HCT116 (cell line): ENCODE results near the gene MPHOSPH8. TPM values are rescaled to one million over a fixed set of nuclear protein-coding genes. Genes with fewer than 3 reads are reported as not detected.

ENCODE experiments used
- ATAC-seq: fragments of 200-7000 bp; cut with Tn5 transposase; 2 replicates; pipeline ENCODE4 v1.9.1; 2020; ENCODE audit warnings: mild to moderate bottlenecking, moderate library complexity
- BruUV-seq: library from RNA; stranded (reverse); fragments of 400-500 nt; replicated peaks from 2 replicates; lab custom pipeline; 2021; lab: Mats Ljungman, UMichigan
- CTCF ChIA-PET: fragments of 300-600 bp; sonication (Branson Sonifier 250); formaldehyde crosslinking; loops from one replicate; lab custom pipeline; 2021; ENCODE audit warnings: antibody characterized with exemption; lab: Charles Lee
- POLR2A ChIA-PET: fragments of 300-600, 350-600 bp; sonication (Branson Sonifier 250); formaldehyde crosslinking; loops from one replicate; lab custom pipeline; 2021; ENCODE audit warnings: antibody characterized with exemption; lab: Charles Lee
- RAD21 ChIA-PET, 2 experiments: fragments of 300-600 bp; sonication (Branson Sonifier 250); formaldehyde crosslinking; loops; one replicate each; lab custom pipeline; 2023; ENCODE audit warnings: low total read pairs in 2 of 2; ENCODE audit not compliant: uncharacterized antibody in 2 of 2, unreplicated experiment in 2 of 2, low non-redundant PET in 1 of 2; lab: Charles Lee
- DNase-seq: peaks from one replicate; pipeline ENCODE4 v3.0.0-alpha.2; 2010; ENCODE audit warnings: low read depth, low spot score
- H2AFZ ChIP-seq: fragments of 200-600 bp; shearing (Covaris generic), sonication (generic); 2 replicates; pipeline ENCODE4 v1.6.1; 2017; ENCODE audit warnings: low read depth, mixed run types, mixed read lengths, antibody characterized with exemption, low read length; ENCODE audit not compliant: poor library complexity, severe bottlenecking
- H3K27ac ChIP-seq: 2 replicates; pipeline ENCODE4 v1.5.1; 2012; ENCODE audit warnings: low read depth, low read length
- H3K27me3 ChIP-seq: fragments of 200-600 bp; sonication (generic); 2 replicates; pipeline ENCODE4 v1.6.1; 2016; ENCODE audit warnings: mixed run types, low read length, mixed read lengths; ENCODE audit not compliant: insufficient read depth
- H3K36me3 ChIP-seq, 2 experiments: fragments of 200-500 bp in 1 of 2; fragments of 200-600 bp in 1 of 2; sonication (Bioruptor generic) in 1 of 2; sonication (generic) in 1 of 2; 2 replicates each; pipeline versions ENCODE4 v1.5.1 to v1.6.1; 2014 to 2016; ENCODE audit warnings: low read length in 2 of 2, inconsistent platforms in 1 of 2, mixed read lengths in 1 of 2, mixed run types in 1 of 2; ENCODE audit not compliant: insufficient read depth in 2 of 2, control insufficient read depth in 1 of 2
- H3K4me1 ChIP-seq, 2 experiments: fragments of 200-600 bp in 1 of 2; sonication (generic) in 1 of 2; 2 replicates each; pipeline versions ENCODE4 v1.5.1 to v1.6.1; 2012 to 2017; ENCODE audit warnings: low read length in 2 of 2, inconsistent platforms in 1 of 2, mild to moderate bottlenecking in 1 of 2, mixed read lengths in 1 of 2, mixed run types in 1 of 2, moderate library complexity in 1 of 2; ENCODE audit not compliant: insufficient read depth in 2 of 2, control insufficient read depth in 1 of 2
- H3K4me2 ChIP-seq: fragments of 200-600 bp; sonication (generic); 2 replicates; pipeline ENCODE4 v1.6.1; 2017; ENCODE audit warnings: mixed run types, low read length, mixed read lengths
- H3K4me3 ChIP-seq, 2 experiments: fragments of 200-600 bp in 1 of 2; sonication (generic) in 1 of 2; replicated peaks in 1 of 2; 2 replicates each; pipeline ENCODE4 v1.5.1; 2011 to 2016; ENCODE audit warnings: low read length in 2 of 2, control low read depth in 1 of 2, low read depth in 1 of 2, mild to moderate bottlenecking in 1 of 2, mixed read lengths in 1 of 2, mixed run types in 1 of 2
- H3K79me2 ChIP-seq: fragments of 200-600 bp; sonication (generic); 2 replicates; pipeline ENCODE4 v1.6.1; 2017; ENCODE audit warnings: mild to moderate bottlenecking, mixed run types, low read length, moderate library complexity, mixed read lengths; ENCODE audit not compliant: insufficient read depth
- H3K9ac ChIP-seq: fragments of 200-600 bp; sonication (generic); 2 replicates; pipeline ENCODE4 v1.6.1; 2016; ENCODE audit warnings: low read length, mixed read lengths
- H3K9me2 ChIP-seq: fragments of 200-600 bp; sonication (generic), shearing (Covaris generic); 2 replicates; pipeline ENCODE4 v1.6.1; 2017; ENCODE audit warnings: mixed run types, mild to moderate bottlenecking, moderate library complexity; ENCODE audit not compliant: insufficient read depth
- H3K9me3 ChIP-seq, 2 experiments: fragments of 200-500 bp in 1 of 2; fragments of 200-600 bp in 1 of 2; sonication (Bioruptor generic) in 1 of 2; sonication (generic) in 1 of 2; 2 replicates each; pipeline ENCODE4 v1.6.1; 2014 to 2017; ENCODE audit warnings: low read length in 2 of 2, mixed read lengths in 2 of 2, inconsistent platforms in 1 of 2, low read depth in 1 of 2, mild to moderate bottlenecking in 1 of 2, mixed run types in 1 of 2, moderate library complexity in 1 of 2; ENCODE audit not compliant: control insufficient read depth in 1 of 2, insufficient read depth in 1 of 2
- H4K20me1 ChIP-seq: fragments of 200-600 bp; sonication (generic), shearing (Covaris generic); 2 replicates; pipeline ENCODE4 v1.6.1; 2017; ENCODE audit warnings: mixed run types, mild to moderate bottlenecking, moderate library complexity; ENCODE audit not compliant: insufficient read depth
- CEBPB ChIP-seq: IDR thresholded peaks from 2 replicates; pipeline ENCODE4 v1.6.1; 2012; ENCODE audit warnings: low read depth
- ELF1 ChIP-seq: IDR thresholded peaks from 2 replicates; pipeline ENCODE4 v1.6.1; 2012; ENCODE audit warnings: low read depth, borderline replicate concordance
- EZH2phosphoT487 ChIP-seq: fragments of 200-600 bp; IDR thresholded peaks from 2 replicates; pipeline ENCODE4 v1.6.1; 2018; ENCODE audit warnings: antibody characterized with exemption, borderline replicate concordance
- FOSL1 ChIP-seq: IDR thresholded peaks from 2 replicates; pipeline ENCODE4 v1.6.1; 2012; ENCODE audit warnings: low read depth
- POLR2A ChIP-seq: IDR thresholded peaks from 2 replicates; pipeline ENCODE4 v1.7.0; 2011; ENCODE audit warnings: borderline replicate concordance; ENCODE audit not compliant: insufficient read depth, insufficient read length; ENCODE audit errors: extremely low read depth
- POLR2AphosphoS5 ChIP-seq: IDR thresholded peaks from 2 replicates; pipeline ENCODE4 v1.6.1; 2011; ENCODE audit warnings: mild to moderate bottlenecking, low read depth, low read length, moderate library complexity
- RAD21 ChIP-seq: IDR thresholded peaks from 2 replicates; pipeline ENCODE4 v1.6.1; 2012; ENCODE audit warnings: low read depth, mild to moderate bottlenecking
- SIN3A ChIP-seq: IDR thresholded peaks from 2 replicates; pipeline ENCODE4 v1.6.1; 2012; ENCODE audit warnings: low read depth
- SP1 ChIP-seq: IDR thresholded peaks from 2 replicates; pipeline ENCODE4 v1.6.1; 2012; ENCODE audit warnings: low read depth
- SRF ChIP-seq: IDR thresholded peaks from 2 replicates; pipeline ENCODE4 v1.6.1; 2012; ENCODE audit warnings: low read depth
- TCF7L2 ChIP-seq: IDR thresholded peaks from 2 replicates; pipeline ENCODE4 v1.7.0; 2011; ENCODE audit warnings: borderline replicate concordance, inconsistent platforms; ENCODE audit not compliant: insufficient read depth, insufficient read length; ENCODE audit errors: extremely low read depth
- ZFX ChIP-seq: fragments of 450-650 bp; IDR thresholded peaks from 2 replicates; pipeline ENCODE4 v1.6.1; 2017
- intact Hi-C: fragments of 100-400 bp; cut with micrococcal nuclease; formaldehyde crosslinking; loops from 2 replicates; pipeline ENCODE4 v1.10.0; 2022
- total RNA-seq: library from RNA; stranded (reverse); gene quantifications from one replicate; pipeline ENCODE4 v1.2.1, GENCODE V29; 2021; ENCODE audit not compliant: unreplicated experiment
- TF ChIP-seq, protein P1 (sequence below), 3 experiments: fragments of 200-600 bp in 1 of 3; sonication (generic) in 1 of 3; IDR thresholded peaks in 2 of 3; conservative IDR thresholded peaks in 1 of 3; 2 replicates each; pipeline ENCODE4 v1.5.1; 2012 to 2017; ENCODE audit warnings: low read depth in 2 of 3, low read length in 2 of 3, antibody characterized with exemption in 1 of 3, borderline replicate concordance in 1 of 3, control low read depth in 1 of 3, mild to moderate bottlenecking in 1 of 3, mixed read lengths in 1 of 3, mixed run types in 1 of 3, moderate library complexity in 1 of 3; ENCODE audit not compliant: insufficient read depth in 1 of 3

MPHOSPH8 gene
- total RNA-seq, 1 experiment from 2014 or later: 21.5 TPM

DNA sequence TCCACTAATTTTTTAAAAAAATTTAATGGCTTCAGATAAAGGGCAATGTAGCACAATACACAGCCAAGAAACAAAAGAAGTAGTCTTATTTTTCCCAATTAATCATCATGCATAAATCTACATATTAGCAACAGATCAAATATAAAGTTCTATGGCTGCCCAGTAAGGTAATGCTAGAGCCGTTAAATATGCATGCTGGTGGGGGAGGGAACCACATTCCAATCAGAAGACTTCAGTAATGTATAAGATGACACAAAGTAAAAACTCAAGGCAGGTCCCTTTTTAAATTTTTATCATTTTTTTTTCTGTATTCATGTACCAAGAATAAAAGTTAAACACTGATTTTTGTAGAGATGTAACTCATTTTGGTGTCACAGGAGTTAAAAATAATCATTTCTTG, 62.0 kb downstream of the MPHOSPH8 start:
- no peak for TF ChIP-seq ZFX
- no peak for TF ChIP-seq SRF
- TF ChIP-seq POLR2A: no peak
- no peak for TF ChIP-seq FOSL1
- no peak for TF ChIP-seq EZH2phosphoT487
- TF ChIP-seq CEBPB: no peak
- TF ChIP-seq TCF7L2: no peak
- TF ChIP-seq RAD21: no peak
- TF ChIP-seq ELF1: no peak
- no peak for TF ChIP-seq POLR2AphosphoS5
- TF ChIP-seq SP1: no peak
- TF ChIP-seq, protein P1, sequence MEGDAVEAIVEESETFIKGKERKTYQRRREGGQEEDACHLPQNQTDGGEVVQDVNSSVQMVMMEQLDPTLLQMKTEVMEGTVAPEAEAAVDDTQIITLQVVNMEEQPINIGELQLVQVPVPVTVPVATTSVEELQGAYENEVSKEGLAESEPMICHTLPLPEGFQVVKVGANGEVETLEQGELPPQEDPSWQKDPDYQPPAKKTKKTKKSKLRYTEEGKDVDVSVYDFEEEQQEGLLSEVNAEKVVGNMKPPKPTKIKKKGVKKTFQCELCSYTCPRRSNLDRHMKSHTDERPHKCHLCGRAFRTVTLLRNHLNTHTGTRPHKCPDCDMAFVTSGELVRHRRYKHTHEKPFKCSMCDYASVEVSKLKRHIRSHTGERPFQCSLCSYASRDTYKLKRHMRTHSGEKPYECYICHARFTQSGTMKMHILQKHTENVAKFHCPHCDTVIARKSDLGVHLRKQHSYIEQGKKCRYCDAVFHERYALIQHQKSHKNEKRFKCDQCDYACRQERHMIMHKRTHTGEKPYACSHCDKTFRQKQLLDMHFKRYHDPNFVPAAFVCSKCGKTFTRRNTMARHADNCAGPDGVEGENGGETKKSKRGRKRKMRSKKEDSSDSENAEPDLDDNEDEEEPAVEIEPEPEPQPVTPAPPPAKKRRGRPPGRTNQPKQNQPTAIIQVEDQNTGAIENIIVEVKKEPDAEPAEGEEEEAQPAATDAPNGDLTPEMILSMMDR (IDR thresholded peaks at IDR 0.05 in 2 of 3, conservative IDR thresholded peaks at IDR 0.05 in 1 of 3; ENCODE audit: borderline replicate concordance in 1 of 3, insufficient read depth in 1 of 3, low read depth in 2 of 3, low read length in 2 of 3): no peak
- TF ChIP-seq SIN3A: no peak
- Histone ChIP-seq H3K9ac (no peak overlapping the region), H4K20me1 (no peaks in the 10 kb centered on the region), H3K9me3 (no peaks in the 10 kb centered on the region), H3K36me3 (no peaks in the 10 kb centered on the region), H3K4me2 (no peak overlapping the region), H3K4me3 (no peak overlapping the region), H3K27ac (no peak overlapping the region), H3K4me1 (peaks cover 13 to 20% of the 10 kb centered on the region in 2 experiments), H3K79me2 (peaks cover 24% of the 10 kb centered on the region), H2AFZ (no peak overlapping the region), H3K9me2 (no peaks in the 10 kb centered on the region), H3K27me3 (no peaks in the 10 kb centered on the region)
- RAD21 ChIA-PET: no interaction called here
- BruUV-seq: no TSS peak
- intact Hi-C loops: loop anchor here (5.0 kb wide), 1 partner anchor 48 kb away; no protein-coding TSS in a partner anchor
- CTCF ChIA-PET: no interaction called here
- ATAC-seq (no peak), DNase-seq (no peak)
- POLR2A ChIA-PET: no interaction called here
